Prostate gland (tissue), 2 donors: ENCODE data around the gene TNFSF11. TPM values are rescaled to one million over a fixed set of nuclear protein-coding genes. Genes with fewer than 3 reads are reported as not detected.

Source experiments
- DNase-seq: peaks from one replicate; pipeline ENCODE4 v3.0.0-alpha.2; 2019; ENCODE audit warnings: low spot score
- H3K27ac ChIP-seq, 2 donors: fragments of 200-600 bp; sonication (generic); 2 replicates each; pipeline ENCODE4 v1.5.1; 2017 to 2019
- H3K27me3 ChIP-seq: fragments of 200-600 bp; sonication (generic); replicated peaks from 2 replicates; pipeline ENCODE4 v1.5.1; 2019; ENCODE audit not compliant: insufficient read depth
- H3K36me3 ChIP-seq, 2 donors: fragments of 200-600 bp; sonication (generic); 1 replicate in 1 of 2; 2 replicates in 1 of 2; pipeline versions ENCODE4 v1.5.1 to v1.8.1; 2017 to 2019
- H3K4me1 ChIP-seq: fragments of 200-600 bp; sonication (generic); replicated peaks from 2 replicates; pipeline ENCODE4 v1.5.1; 2019
- H3K4me3 ChIP-seq, 2 donors: fragments of 200-600 bp; sonication (generic); 2 replicates each; pipeline ENCODE4 v1.5.1; 2017 to 2019
- H3K9me3 ChIP-seq: fragments of 200-600 bp; sonication (generic); 2 replicates; pipeline ENCODE4 v1.5.1; 2017
- POLR2A ChIP-seq: fragments of 450-650 bp; IDR thresholded peaks from one replicate; pipeline ENCODE4 v1.6.1; 2016; ENCODE audit warnings: antibody characterized with exemption, mild to moderate bottlenecking
- POLR2AphosphoS5 ChIP-seq: sonication (generic); formaldehyde crosslinking; IDR thresholded peaks from one replicate; pipeline ENCODE4 v1.6.1; 2017; ENCODE audit warnings: antibody characterized with exemption
- whole genome bisulfite sequencing: methylation state at CpG from one replicate; pipeline ENCODE4 v1.1.5; 2018; 5-methylcytosine and 5-hydroxymethylcytosine counted together
- intact Hi-C: fragments of 100-400 bp; cut with DNase I; formaldehyde crosslinking; loops from one replicate; pipeline ENCODE4 v1.14.2; 2022
- total RNA-seq, 2 donors: library from RNA; depleted of rRNA; stranded (reverse); fragments of >200 nt; gene quantifications; one replicate each; pipeline ENCODE4 v1.1.0, GENCODE V29; 2016
- TF ChIP-seq, protein P1 (sequence below), 4 experiments: fragments of 200-600 bp in 2 of 4; fragments of 450-650 bp in 2 of 4; sonication (generic) in 2 of 4; IDR thresholded peaks; 1 replicate in 3 of 4; 2 replicates in 1 of 4; pipeline ENCODE4 v1.5.1; 2016 to 2019; ENCODE audit warnings: antibody characterized with exemption in 4 of 4, mild to moderate bottlenecking in 2 of 4, moderate library complexity in 2 of 4

TNFSF11 gene
- total RNA-seq, 2 donors from 2014 or later = 1.2 TPM; not detected in 1

DNA sequence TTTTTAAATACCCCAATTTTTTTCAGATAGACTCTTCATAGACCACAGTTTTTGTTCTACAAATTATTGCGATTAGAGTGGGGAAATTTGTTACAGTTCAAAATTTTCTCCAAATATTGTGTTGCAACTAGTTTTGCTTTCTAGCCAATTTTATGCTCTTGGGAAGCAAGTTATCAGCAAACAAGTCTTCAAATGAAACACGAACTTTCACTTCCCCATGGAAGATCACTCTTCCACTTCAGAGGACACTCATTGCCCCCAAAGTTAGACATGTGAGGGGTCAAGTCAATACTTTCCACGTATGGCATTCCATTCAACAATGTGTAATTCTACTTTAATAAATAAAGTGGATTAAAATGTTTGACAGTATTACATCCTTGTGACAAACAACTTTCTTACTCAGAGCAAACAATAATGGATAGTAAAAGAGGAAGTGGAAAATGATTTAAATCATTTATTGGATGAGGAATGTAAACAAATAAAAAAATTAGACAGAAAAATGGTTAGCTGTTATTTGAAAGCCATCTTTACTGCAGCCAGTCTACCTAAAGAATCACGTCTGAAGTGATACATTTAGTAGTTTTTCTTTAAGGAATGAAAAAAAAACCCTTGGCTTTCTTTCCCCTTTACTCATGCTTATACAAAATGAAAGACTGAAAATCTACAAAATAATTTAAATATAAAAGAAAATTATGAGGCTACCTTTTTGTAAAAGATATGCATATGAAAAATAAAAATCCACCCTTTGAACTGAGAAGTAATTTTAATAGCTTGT, 41.2 kb upstream of the TNFSF11 start:
- intact Hi-C loops = no loop called here
- WGBS = 35% methylated on average over 4 of the region's 4 CpGs
- DNase-seq = no peak

DNA sequence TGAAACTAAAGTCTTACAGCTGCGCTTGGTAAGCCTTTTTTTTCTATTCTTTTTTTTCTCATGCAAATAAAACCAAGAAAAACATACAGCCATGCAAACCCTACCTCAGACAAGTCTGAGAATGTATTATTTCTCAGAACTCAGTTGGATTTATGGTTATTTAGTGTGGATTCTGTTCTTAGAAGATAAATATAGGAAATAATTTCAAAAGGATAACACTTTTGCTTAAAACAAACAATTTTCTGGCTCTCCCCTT, 40.7 kb upstream of the TNFSF11 start:
- intact Hi-C loops = no loop called here

More for the DNA sequence above, 41.2 kb upstream of the TNFSF11 start:
- Histone ChIP-seq H3K36me3 (no peaks in the 10 kb centered on the region), H3K27me3 (no peaks in the 10 kb centered on the region), H3K9me3 (no peaks in the 10 kb centered on the region), H3K4me3 (no peak overlapping the region), H3K27ac (no peak overlapping the region), H3K4me1 (no peaks in the 10 kb centered on the region)
- TF ChIP-seq, protein P1, sequence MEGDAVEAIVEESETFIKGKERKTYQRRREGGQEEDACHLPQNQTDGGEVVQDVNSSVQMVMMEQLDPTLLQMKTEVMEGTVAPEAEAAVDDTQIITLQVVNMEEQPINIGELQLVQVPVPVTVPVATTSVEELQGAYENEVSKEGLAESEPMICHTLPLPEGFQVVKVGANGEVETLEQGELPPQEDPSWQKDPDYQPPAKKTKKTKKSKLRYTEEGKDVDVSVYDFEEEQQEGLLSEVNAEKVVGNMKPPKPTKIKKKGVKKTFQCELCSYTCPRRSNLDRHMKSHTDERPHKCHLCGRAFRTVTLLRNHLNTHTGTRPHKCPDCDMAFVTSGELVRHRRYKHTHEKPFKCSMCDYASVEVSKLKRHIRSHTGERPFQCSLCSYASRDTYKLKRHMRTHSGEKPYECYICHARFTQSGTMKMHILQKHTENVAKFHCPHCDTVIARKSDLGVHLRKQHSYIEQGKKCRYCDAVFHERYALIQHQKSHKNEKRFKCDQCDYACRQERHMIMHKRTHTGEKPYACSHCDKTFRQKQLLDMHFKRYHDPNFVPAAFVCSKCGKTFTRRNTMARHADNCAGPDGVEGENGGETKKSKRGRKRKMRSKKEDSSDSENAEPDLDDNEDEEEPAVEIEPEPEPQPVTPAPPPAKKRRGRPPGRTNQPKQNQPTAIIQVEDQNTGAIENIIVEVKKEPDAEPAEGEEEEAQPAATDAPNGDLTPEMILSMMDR (IDR thresholded peaks at IDR 0.05) = no peak
- TF ChIP-seq POLR2A = no peak
- no peak for TF ChIP-seq POLR2AphosphoS5

DNA sequence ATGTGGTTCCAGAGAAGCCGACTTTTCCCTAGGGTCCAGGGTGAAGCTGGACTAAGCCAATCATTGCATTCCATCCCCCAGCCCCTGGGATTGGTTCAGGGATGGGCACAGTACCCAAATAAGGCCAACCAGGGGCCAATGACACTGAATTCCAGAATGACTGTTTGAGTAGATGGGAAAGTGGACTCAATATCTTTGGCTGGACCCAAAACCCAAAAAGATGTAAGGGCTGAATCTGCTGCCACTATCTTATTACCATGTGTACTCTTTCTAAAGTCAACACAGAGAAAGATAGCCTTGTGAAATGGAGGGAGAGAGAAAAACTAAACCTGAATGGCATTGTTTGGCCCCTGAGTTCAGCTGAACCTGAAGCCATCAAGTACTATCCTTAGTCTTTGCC, 39.2 kb upstream of the TNFSF11 start:
- intact Hi-C loops = no loop called here
- H3K4me3 ChIP-seq = no peak overlapping the region
- H3K4me1 ChIP-seq = no peaks in the 10 kb centered on the region
- WGBS = 100% methylated on average over 1 of the region's 1 CpG
- no peak for TF ChIP-seq POLR2AphosphoS5
- no peak for TF ChIP-seq POLR2A
- TF ChIP-seq, protein P1 (IDR thresholded peaks at IDR 0.05) = no peak
- no peak for DNase-seq
- no peak overlapping the region for H3K27ac ChIP-seq
- no peaks in the 10 kb centered on the region for H3K9me3 ChIP-seq
- no peaks in the 10 kb centered on the region for H3K27me3 ChIP-seq
- H3K36me3 ChIP-seq = no peaks in the 10 kb centered on the region

More for the DNA sequence above, 40.7 kb upstream of the TNFSF11 start:
- 67% methylated on average over 1 of the region's 1 CpG for WGBS
- H3K36me3 ChIP-seq = no peaks in the 10 kb centered on the region
- TF ChIP-seq, protein P1 (IDR thresholded peaks at IDR 0.05) = no peak
- TF ChIP-seq POLR2A (no peak), POLR2AphosphoS5 (no peak)
- no peaks in the 10 kb centered on the region for H3K9me3 ChIP-seq
- no peaks in the 10 kb centered on the region for H3K4me1 ChIP-seq
- no peaks in the 10 kb centered on the region for H3K27me3 ChIP-seq
- DNase-seq = no peak
- no peak overlapping the region for H3K4me3 ChIP-seq
- H3K27ac ChIP-seq = no peak overlapping the region

DNA sequence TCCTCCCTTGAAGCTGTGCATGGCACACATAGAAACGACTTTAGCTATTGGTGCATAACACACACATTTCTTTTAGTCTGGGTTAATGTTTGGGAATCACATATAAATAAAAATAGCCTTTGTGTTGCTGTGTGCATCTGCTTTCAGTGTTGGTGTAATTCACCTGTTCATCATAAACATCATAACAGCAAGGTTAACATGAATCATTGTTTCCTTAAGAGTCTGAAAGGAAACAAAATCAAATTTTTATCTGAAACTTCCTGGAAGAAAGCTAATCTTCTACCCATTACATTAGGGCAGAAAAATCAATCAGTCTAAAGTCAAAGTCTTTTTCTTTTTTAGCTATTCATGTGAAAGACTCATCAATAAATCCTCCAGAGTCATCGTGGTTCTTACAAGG, 35.0 kb upstream of the TNFSF11 start:
- Histone ChIP-seq H3K4me1 (no peaks in the 10 kb centered on the region), H3K9me3 (no peaks in the 10 kb centered on the region), H3K36me3 (no peaks in the 10 kb centered on the region), H3K4me3 (no peak overlapping the region), H3K27me3 (no peaks in the 10 kb centered on the region), H3K27ac (no peak overlapping the region)
- no peak for TF ChIP-seq POLR2AphosphoS5
- TF ChIP-seq, protein P1 (IDR thresholded peaks at IDR 0.05) = no peak
- TF ChIP-seq POLR2A = no peak
- DNase-seq = no peak
- intact Hi-C loops = no loop called here
- WGBS = 73% methylated on average over 2 of the region's 2 CpGs

DNA sequence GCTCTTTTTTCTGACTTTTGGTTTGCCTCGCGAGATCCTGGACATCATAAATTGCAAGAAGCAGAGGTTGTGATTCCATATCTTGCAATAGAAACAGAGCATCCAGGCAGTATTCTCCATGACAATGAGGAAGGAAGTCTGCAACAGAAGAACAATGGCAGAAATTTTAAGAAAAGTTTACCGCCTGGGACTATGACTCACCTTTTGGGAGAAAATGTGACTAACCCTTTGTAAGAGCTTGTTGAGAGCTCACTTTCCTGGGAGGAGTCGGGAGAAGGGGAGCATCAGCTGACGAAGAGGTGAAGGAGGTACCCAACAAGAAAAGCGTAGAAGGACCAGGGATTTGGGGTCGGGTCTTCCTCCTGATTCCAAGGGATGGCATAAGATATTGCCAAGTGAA, 34.3 kb upstream of the TNFSF11 start:
- H3K4me1 ChIP-seq = no peaks in the 10 kb centered on the region
- no peak for DNase-seq
- H3K27me3 ChIP-seq = no peaks in the 10 kb centered on the region
- intact Hi-C loops = no loop called here
- no peaks in the 10 kb centered on the region for H3K9me3 ChIP-seq
- H3K4me3 ChIP-seq = no peak overlapping the region
- no peak overlapping the region for H3K27ac ChIP-seq
- no peak for TF ChIP-seq POLR2A
- TF ChIP-seq, protein P1 (IDR thresholded peaks at IDR 0.05) = no peak
- TF ChIP-seq POLR2AphosphoS5 = no peak
- H3K36me3 ChIP-seq = no peaks in the 10 kb centered on the region
- 87% methylated on average over 7 of the region's 7 CpGs for WGBS
